AG04449 (cell line): Measurements from ENCODE around the gene GPR156.
A peak's percentile ranks its signal among the peaks of the same experiment; 100 is the strongest.
"Not testable (repeated sequence)": the region's sequence is repeated elsewhere in the genome, so short reads cannot be mapped to it uniquely, and the experiment has no call there.

Source experiments
- CTCF ChIA-PET: fragments of 350-600 bp; formaldehyde crosslinking; extraction: SDS; loops from one replicate; lab custom pipeline; 2021; ENCODE audit warnings: antibody characterized with exemption; lab: Yijun Ruan, JAX
- POLR2A ChIA-PET: fragments of 400-600, 350-600 bp; formaldehyde crosslinking; extraction: SDS; loops from one replicate; lab custom pipeline; 2020; ENCODE audit warnings: antibody characterized with exemption, inconsistent platforms; lab: Yijun Ruan, JAX
- DNase-seq: peaks from one replicate; pipeline ENCODE4 v3.0.0-alpha.2; 2010; ENCODE audit warnings: low read depth, low spot score
- H3K4me3 ChIP-seq: 2 replicates; pipeline ENCODE4 v1.5.1; 2011; ENCODE audit warnings: low read depth, mild to moderate bottlenecking, control low read depth, low read length
- TF ChIP-seq, protein P1 (sequence below): IDR thresholded peaks from one replicate; pipeline ENCODE4 v1.5.1; 2011; ENCODE audit warnings: mild to moderate bottlenecking, moderate library complexity, low read length, control low read depth, inconsistent platforms; ENCODE audit not compliant: insufficient read depth; ENCODE audit errors: missing control alignments

GPR156 gene

DNA sequence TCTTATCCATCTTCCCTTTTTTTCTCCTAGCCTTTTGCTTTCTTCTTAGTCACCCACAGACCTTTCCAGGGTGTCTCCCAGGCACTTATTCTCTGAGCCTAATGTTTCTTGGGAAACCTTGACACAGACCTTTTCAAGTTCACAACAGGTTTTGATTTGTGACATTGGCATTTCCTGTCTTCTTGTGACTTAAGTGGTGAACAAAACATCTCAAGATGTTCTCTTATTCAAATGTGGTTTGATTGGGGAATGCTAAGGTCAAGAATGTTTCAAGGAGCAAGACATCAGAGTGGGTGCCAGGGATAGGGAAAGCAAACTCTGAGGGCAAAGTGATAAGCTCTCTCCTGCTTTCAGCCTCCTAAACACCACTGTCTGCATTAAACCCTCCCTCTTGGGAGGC lies 122.6 kb downstream of the GPR156 start:
- TF ChIP-seq, protein P1, sequence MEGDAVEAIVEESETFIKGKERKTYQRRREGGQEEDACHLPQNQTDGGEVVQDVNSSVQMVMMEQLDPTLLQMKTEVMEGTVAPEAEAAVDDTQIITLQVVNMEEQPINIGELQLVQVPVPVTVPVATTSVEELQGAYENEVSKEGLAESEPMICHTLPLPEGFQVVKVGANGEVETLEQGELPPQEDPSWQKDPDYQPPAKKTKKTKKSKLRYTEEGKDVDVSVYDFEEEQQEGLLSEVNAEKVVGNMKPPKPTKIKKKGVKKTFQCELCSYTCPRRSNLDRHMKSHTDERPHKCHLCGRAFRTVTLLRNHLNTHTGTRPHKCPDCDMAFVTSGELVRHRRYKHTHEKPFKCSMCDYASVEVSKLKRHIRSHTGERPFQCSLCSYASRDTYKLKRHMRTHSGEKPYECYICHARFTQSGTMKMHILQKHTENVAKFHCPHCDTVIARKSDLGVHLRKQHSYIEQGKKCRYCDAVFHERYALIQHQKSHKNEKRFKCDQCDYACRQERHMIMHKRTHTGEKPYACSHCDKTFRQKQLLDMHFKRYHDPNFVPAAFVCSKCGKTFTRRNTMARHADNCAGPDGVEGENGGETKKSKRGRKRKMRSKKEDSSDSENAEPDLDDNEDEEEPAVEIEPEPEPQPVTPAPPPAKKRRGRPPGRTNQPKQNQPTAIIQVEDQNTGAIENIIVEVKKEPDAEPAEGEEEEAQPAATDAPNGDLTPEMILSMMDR = no peak
- DNase-seq = no peak
- POLR2A ChIA-PET = no interaction called here
- CTCF ChIA-PET = no interaction called here
- H3K4me3 ChIP-seq = no peak overlapping the region

DNA sequence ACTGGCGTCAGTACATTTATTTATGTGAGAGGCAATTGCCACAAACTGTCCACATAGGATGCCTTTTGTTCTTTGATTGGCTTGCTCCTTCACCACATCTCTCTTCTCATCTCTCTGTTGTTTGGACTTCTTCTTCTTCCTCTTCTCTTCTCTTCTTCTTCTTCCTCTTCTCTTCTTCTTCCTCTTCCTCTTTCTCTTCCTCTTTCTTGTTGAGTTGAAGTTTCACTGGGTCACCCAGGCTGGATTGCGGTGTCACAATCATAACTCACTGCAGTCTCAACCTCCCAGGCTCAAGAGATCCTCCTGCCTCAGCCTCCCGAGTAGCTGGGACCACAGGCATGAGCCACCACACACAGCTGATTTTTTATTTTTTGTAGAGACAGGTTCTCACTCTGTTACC lies 123.1 kb downstream of the GPR156 start:
- TF ChIP-seq, protein P1 = no peak
- DNase-seq = no peak
- H3K4me3 ChIP-seq = no peak overlapping the region
- ChIA-PET POLR2A (no interaction called here), CTCF (no interaction called here)

DNA sequence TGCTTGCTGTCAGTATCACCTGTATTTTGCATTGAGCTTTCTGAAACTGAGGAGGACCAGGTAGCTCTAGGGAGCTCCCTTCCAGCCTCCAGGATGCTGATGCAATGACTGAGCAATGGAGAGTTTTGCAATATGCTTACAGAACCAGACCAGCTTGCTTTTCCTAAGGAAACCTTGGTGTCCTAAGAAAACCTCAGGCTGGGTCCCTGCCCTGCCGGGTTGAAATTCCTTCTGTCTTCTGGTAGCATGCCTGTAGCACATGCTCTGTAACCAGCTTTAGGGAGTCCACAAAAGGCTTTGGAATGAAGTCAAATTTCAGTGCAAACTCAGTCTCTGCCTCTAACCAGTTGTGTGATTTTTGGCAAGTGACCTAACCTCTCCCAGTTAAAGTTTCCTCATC lies 125.0 kb downstream of the GPR156 start:
- CTCF ChIA-PET = interaction anchor here (0.9 to 4.5 kb wide), 3 partner anchors 10 to 13 kb away, joined by 4 to 17 read pairs (median 6); no protein-coding TSS in a partner anchor
- DNase-seq = peak; percentile 99
- H3K4me3 ChIP-seq = no peak overlapping the region
- TF ChIP-seq, protein P1 = no peak
- POLR2A ChIA-PET = interaction anchor here (0.7 to 1.1 kb wide), 6 partner anchors 10 to 291 kb away, joined by 3 to 6 read pairs (median 3); partner anchors contain the start of gene FSTL1

DNA sequence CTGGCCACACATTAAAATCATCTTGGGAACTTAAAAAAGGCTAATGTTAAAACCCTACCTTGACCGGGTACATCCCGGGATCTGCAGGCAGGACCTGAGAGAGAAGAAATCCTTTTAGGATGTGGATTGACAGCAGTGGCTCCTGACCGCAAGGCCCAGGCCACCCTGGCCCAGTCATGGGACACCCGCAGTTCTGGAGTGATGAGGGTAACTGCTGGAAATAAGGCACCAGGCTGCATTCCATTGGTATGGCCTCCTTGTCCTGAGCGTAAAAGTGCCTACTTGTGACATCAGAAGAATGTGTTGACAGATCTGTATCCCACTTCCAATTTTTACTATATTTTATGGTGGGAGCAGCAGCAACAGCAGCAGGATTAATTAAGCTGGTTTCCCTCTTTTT lies 127.3 kb downstream of the GPR156 start:
- ChIA-PET POLR2A (no interaction called here), CTCF (interaction anchor here (1.0 to 4.5 kb wide), 4 partner anchors 10 to 26 kb away, joined by 3 to 17 read pairs (median 4); no protein-coding TSS in a partner anchor)
- no peak overlapping the region for H3K4me3 ChIP-seq
- TF ChIP-seq, protein P1 = no peak
- no peak for DNase-seq

DNA sequence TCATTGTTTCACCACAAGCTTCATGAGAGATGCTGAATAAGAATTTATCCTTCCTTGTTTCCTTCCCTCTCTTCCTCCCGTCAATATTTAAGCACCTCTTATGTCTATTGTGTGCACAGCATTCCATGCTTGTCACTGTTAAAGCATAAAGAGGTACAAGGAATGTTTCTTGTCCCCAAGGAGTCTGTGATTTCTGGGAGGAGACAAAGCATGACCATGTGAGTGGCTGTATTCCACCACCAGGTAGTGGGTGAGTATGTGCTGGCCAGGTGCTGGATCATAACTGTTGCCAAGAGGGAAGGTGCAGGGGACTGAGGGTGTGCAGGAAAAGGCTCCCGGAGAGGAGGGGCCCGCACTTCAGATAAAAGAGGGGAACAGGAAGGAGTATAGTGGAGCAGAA lies 127.9 kb downstream of the GPR156 start:
- TF ChIP-seq, protein P1 = no peak
- H3K4me3 ChIP-seq = no peak overlapping the region
- CTCF ChIA-PET = interaction anchor here (1.4 to 4.5 kb wide), 3 partner anchors 16 to 26 kb away, joined by 3 to 17 read pairs (median 5); no protein-coding TSS in a partner anchor
- DNase-seq = no peak
- POLR2A ChIA-PET = interaction anchor here (1.2 kb wide), 1 partner anchor 62 kb away, joined by 3 read pairs; no protein-coding TSS in a partner anchor

DNA sequence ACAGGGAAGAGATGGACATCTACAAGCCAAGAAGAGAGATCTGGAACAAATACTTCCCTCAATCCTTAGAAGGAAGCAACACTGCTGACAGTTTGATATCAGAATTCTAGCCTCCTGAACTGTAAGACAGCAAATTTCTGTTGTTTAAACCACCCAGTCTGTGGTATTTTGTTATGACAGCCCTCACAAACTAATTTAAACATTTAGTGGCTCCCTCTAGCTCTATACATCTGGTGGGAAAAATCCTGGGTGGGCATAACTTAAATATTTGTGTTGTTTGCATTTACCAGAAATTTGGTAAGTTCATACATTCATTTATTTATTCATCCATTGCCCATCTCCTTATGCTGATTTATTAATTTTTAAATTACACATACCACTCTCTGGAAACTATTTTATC lies 128.3 kb downstream of the GPR156 start:
- ChIA-PET CTCF (interaction anchor here (1.4 to 4.5 kb wide), 3 partner anchors 17 to 27 kb away, joined by 3 to 17 read pairs (median 5); no protein-coding TSS in a partner anchor), POLR2A (interaction anchor here (1.2 kb wide), 1 partner anchor 61 kb away, joined by 3 read pairs; no protein-coding TSS in a partner anchor)
- no peak for DNase-seq
- no peak overlapping the region for H3K4me3 ChIP-seq
- TF ChIP-seq, protein P1 = no peak

DNA sequence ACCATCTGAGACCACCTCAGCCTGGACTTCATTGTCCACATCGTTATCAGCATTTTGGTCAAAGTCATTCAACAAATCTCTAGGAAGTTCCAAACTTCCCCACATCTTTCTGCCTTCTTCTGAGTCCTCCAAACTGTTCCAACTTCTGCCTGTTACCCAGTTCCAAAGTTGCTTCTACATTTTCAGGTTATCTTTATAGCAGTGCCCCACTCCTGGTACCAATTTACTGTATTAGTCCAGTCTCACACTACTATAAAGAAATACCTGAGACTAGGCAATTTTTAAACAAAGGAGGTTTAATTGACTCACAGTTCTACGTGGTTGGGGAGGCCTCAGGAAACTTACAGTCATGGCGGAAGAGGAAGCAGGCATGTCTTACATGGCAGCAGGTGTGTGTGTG lies 129.3 kb downstream of the GPR156 start:
- H3K4me3 ChIP-seq, POLR2A ChIA-PET, DNase-seq: not testable (repeated sequence)
- CTCF ChIA-PET = interaction anchor here (1.1 kb wide), 1 partner anchor 19 kb away, joined by 3 read pairs; no protein-coding TSS in a partner anchor
